H9 (cell line): ENCODE data around the gene AFF4. TPM values are rescaled to one million over a fixed set of nuclear protein-coding genes. Genes with fewer than 3 reads are reported as not detected.

Experiments
- DNase-seq: peaks from one replicate; pipeline ENCODE4 v3.0.0-alpha.2; 2017
- H2AFZ ChIP-seq: one replicate; pipeline ENCODE4 v1.6.1; 2013; ENCODE audit warnings: mild to moderate bottlenecking, low read length, control low read depth, moderate library complexity
- H2AK5ac ChIP-seq: 2 replicates; pipeline ENCODE4 v1.6.1; 2013; ENCODE audit warnings: low read length, control low read depth, mixed read lengths; ENCODE audit not compliant: insufficient read length
- H2BK120ac ChIP-seq: one replicate; pipeline ENCODE4 v1.6.1; 2013; ENCODE audit warnings: low read depth, mild to moderate bottlenecking, low read length, control low read depth, inconsistent platforms; ENCODE audit not compliant: poor library complexity, severe bottlenecking
- H2BK12ac ChIP-seq: 2 replicates; pipeline ENCODE4 v1.6.1; 2013; ENCODE audit warnings: low read length, control low read depth, mixed read lengths, low read depth; ENCODE audit not compliant: insufficient read length
- H2BK15ac ChIP-seq: 2 replicates; pipeline ENCODE4 v1.6.1; 2013; ENCODE audit warnings: low read depth, low read length, control low read depth
- H2BK20ac ChIP-seq: one replicate; pipeline ENCODE4 v1.6.1; 2013; ENCODE audit warnings: low read depth, mild to moderate bottlenecking, low read length, control low read depth, inconsistent platforms; ENCODE audit not compliant: poor library complexity, severe bottlenecking
- H2BK5ac ChIP-seq: 2 replicates; pipeline ENCODE4 v1.6.1; 2013; ENCODE audit warnings: low read length, control low read depth, mixed read lengths; ENCODE audit not compliant: insufficient read length
- H3K14ac ChIP-seq: 2 replicates; pipeline ENCODE4 v1.6.1; 2013; ENCODE audit warnings: low read length, control low read depth; ENCODE audit not compliant: insufficient read depth
- H3K18ac ChIP-seq: 2 replicates; pipeline ENCODE4 v1.6.1; 2013; ENCODE audit warnings: low read depth, mild to moderate bottlenecking, mixed read lengths, low read length, control low read depth; ENCODE audit not compliant: insufficient read length
- H3K23ac ChIP-seq: 2 replicates; pipeline ENCODE4 v1.6.1; 2013; ENCODE audit warnings: low read length, control low read depth, mixed read lengths, low read depth; ENCODE audit not compliant: insufficient read length
- H3K23me2 ChIP-seq: 2 replicates; pipeline ENCODE4 v1.6.1; 2013; ENCODE audit warnings: low read depth, mild to moderate bottlenecking, mixed read lengths, low read length, control low read depth; ENCODE audit not compliant: insufficient read length, poor library complexity, severe bottlenecking
- H3K27ac ChIP-seq: 2 replicates; pipeline ENCODE4 v1.5.1; 2013; ENCODE audit warnings: low read length, control low read depth, mixed read lengths, low read depth; ENCODE audit not compliant: insufficient read length
- H3K27me3 ChIP-seq: 2 replicates; pipeline ENCODE4 v1.6.1; 2013; ENCODE audit warnings: low read length, control low read depth, inconsistent platforms; ENCODE audit not compliant: insufficient read depth
- H3K4ac ChIP-seq: 2 replicates; pipeline ENCODE4 v1.6.1; 2013; ENCODE audit warnings: low read depth, mild to moderate bottlenecking, control low read depth, inconsistent platforms, low read length, moderate library complexity
- H3K4me1 ChIP-seq: 2 replicates; pipeline ENCODE4 v1.6.1; 2013; ENCODE audit warnings: low read length, control low read depth, inconsistent platforms; ENCODE audit not compliant: insufficient read depth
- H3K4me2 ChIP-seq: 2 replicates; pipeline ENCODE4 v1.6.1; 2013; ENCODE audit warnings: low read length, control low read depth, mixed read lengths; ENCODE audit not compliant: insufficient read length, insufficient read depth
- H3K56ac ChIP-seq: 2 replicates; pipeline ENCODE4 v1.6.1; 2013; ENCODE audit warnings: low read depth, mild to moderate bottlenecking, mixed read lengths, low read length, control low read depth; ENCODE audit not compliant: insufficient read length
- H3K79me1 ChIP-seq: 2 replicates; pipeline ENCODE4 v1.6.1; 2013; ENCODE audit warnings: low read depth, mild to moderate bottlenecking, moderate library complexity, low read length, control low read depth, inconsistent platforms; ENCODE audit not compliant: insufficient read depth, poor library complexity, severe bottlenecking
- H3K79me2 ChIP-seq: 2 replicates; pipeline ENCODE4 v1.6.1; 2013; ENCODE audit warnings: low read length, control low read depth, inconsistent platforms; ENCODE audit not compliant: insufficient read depth
- H3K9ac ChIP-seq: 2 replicates; pipeline ENCODE4 v1.6.1; 2013; ENCODE audit warnings: low read length, control low read depth, mixed read lengths; ENCODE audit not compliant: insufficient read length; ENCODE audit errors: extremely low read depth
- H3K9me3 ChIP-seq: one replicate; pipeline ENCODE4 v1.6.1; 2013; ENCODE audit warnings: low read depth, low read length, inconsistent platforms; ENCODE audit not compliant: control insufficient read depth
- H3T11ph ChIP-seq: one replicate; pipeline ENCODE4 v1.6.1; 2013; ENCODE audit warnings: mild to moderate bottlenecking, low read length, control low read depth, inconsistent platforms
- H4K20me1 ChIP-seq: one replicate; pipeline ENCODE4 v1.6.1; 2013; ENCODE audit not compliant: control insufficient read depth, insufficient read length, insufficient read depth
- H4K5ac ChIP-seq: 2 replicates; pipeline ENCODE4 v1.6.1; 2013; ENCODE audit warnings: low read depth, mild to moderate bottlenecking, mixed read lengths, low read length, control low read depth; ENCODE audit not compliant: insufficient read length
- H4K8ac ChIP-seq: replicated peaks from 2 replicates; pipeline ENCODE4 v1.6.1; 2013; ENCODE audit warnings: low read length, control low read depth, mixed read lengths, low read depth; ENCODE audit not compliant: insufficient read length
- H4K91ac ChIP-seq: 2 replicates; pipeline ENCODE4 v1.6.1; 2013; ENCODE audit warnings: low read depth, mild to moderate bottlenecking, moderate library complexity, mixed read lengths, low read length, control low read depth; ENCODE audit not compliant: insufficient read length
- H3K27ac Mint-ChIP-seq, 3 experiments: 2 replicates in 2 of 3; 3 replicates in 1 of 3; pipeline ENCODE4 v1.8.0; 2020 to 2021; ENCODE audit warnings: mixed read lengths in 3 of 3, mild to moderate bottlenecking in 1 of 3, moderate library complexity in 1 of 3
- H3K27me3 Mint-ChIP-seq: 2 replicates; pipeline ENCODE4 v1.8.0; 2021; ENCODE audit warnings: low read depth, mild to moderate bottlenecking, moderate library complexity, mixed read lengths
- H3K36me3 Mint-ChIP-seq, 3 experiments: 2 replicates in 2 of 3; 3 replicates in 1 of 3; pipeline ENCODE4 v1.8.0; 2020 to 2021; ENCODE audit warnings: low read depth in 3 of 3, mixed read lengths in 3 of 3; ENCODE audit not compliant: insufficient read depth in 1 of 3
- H3K4me1 Mint-ChIP-seq, 2 experiments: 2 replicates each; pipeline ENCODE4 v1.8.0; 2020; ENCODE audit warnings: mixed read lengths in 2 of 2
- H3K4me3 Mint-ChIP-seq, 2 experiments: 2 replicates in 1 of 2; 3 replicates in 1 of 2; pipeline ENCODE4 v1.8.0; 2020 to 2021; ENCODE audit warnings: mild to moderate bottlenecking in 2 of 2, mixed read lengths in 2 of 2, moderate library complexity in 1 of 2
- H3K9me3 Mint-ChIP-seq, 2 experiments: 2 replicates in 1 of 2; 3 replicates in 1 of 2; pipeline ENCODE4 v1.8.0; 2020; ENCODE audit warnings: mild to moderate bottlenecking in 2 of 2, mixed read lengths in 2 of 2, moderate library complexity in 1 of 2
- WGBS: extraction: QIAGEN DNeasy Blood & Tissue Kit; methylation state at CpG from one replicate; pipeline ENCODE4 v1.1.7; 2013; ENCODE audit warnings: missing lambda C conversion rate, low lambda C conversion rate, mixed read lengths; ENCODE audit not compliant: insufficient read length; ENCODE audit errors: extremely low coverage; 5-methylcytosine and 5-hydroxymethylcytosine counted together
- total RNA-seq: library from RNA; stranded (reverse); gene quantifications from 2 replicates; pipeline ENCODE4 v1.2.1, GENCODE V29; 2021
- TF ChIP-seq, protein P1 (sequence below): fragments of 200-600 bp; sonication (generic); conservative IDR thresholded peaks from 3 replicates; pipeline ENCODE4 v1.8.0; 2021; ENCODE audit warnings: antibody characterized with exemption, mild to moderate bottlenecking

Gene AFF4
- total RNA-seq, 1 experiment from 2014 or later: 73.2 TPM

- Histone ChIP-seq H3K4me1 (no peaks in the 10 kb centered on the region), H3K79me1 (no peaks in the 10 kb centered on the region), H3K27me3 (no peaks in the 10 kb centered on the region), H3K56ac (no peak overlapping the region), H3K27ac (no peak overlapping the region), H2BK5ac (no peak overlapping the region), H3T11ph (no peak overlapping the region), H3K9ac (no peak overlapping the region), H3K79me2 (no peaks in the 10 kb centered on the region), H2BK12ac (no peak overlapping the region), H4K91ac (no peak overlapping the region), H3K23me2 (no peaks in the 10 kb centered on the region), H3K14ac (no peak overlapping the region), H2BK120ac (no peak overlapping the region), H4K20me1 (no peaks in the 10 kb centered on the region), H3K4me2 (no peak overlapping the region), H3K18ac (no peak overlapping the region), H3K4ac (no peak overlapping the region), H4K5ac (no peak overlapping the region), H2BK15ac (no peak overlapping the region), H3K9me3 (no peaks in the 10 kb centered on the region), H3K23ac (no peak overlapping the region), H2AK5ac (no peak overlapping the region), H2AFZ (no peak overlapping the region), H4K8ac (no peak overlapping the region), H2BK20ac (no peak overlapping the region)
- Mint-ChIP-seq H3K36me3 (no peaks in the 10 kb centered on the region), H3K27ac (no peak overlapping the region), H3K27me3 (peaks cover 2% of the 10 kb centered on the region), H3K9me3 (no peaks in the 10 kb centered on the region), H3K4me3 (no peak overlapping the region), H3K4me1 (no peaks in the 10 kb centered on the region; a peak in 1 of 4 replicates)
- no CpG with 5 or more reads among the region's 3 CpGs for WGBS
- DNase-seq: no peak
- TF ChIP-seq, protein P1, sequence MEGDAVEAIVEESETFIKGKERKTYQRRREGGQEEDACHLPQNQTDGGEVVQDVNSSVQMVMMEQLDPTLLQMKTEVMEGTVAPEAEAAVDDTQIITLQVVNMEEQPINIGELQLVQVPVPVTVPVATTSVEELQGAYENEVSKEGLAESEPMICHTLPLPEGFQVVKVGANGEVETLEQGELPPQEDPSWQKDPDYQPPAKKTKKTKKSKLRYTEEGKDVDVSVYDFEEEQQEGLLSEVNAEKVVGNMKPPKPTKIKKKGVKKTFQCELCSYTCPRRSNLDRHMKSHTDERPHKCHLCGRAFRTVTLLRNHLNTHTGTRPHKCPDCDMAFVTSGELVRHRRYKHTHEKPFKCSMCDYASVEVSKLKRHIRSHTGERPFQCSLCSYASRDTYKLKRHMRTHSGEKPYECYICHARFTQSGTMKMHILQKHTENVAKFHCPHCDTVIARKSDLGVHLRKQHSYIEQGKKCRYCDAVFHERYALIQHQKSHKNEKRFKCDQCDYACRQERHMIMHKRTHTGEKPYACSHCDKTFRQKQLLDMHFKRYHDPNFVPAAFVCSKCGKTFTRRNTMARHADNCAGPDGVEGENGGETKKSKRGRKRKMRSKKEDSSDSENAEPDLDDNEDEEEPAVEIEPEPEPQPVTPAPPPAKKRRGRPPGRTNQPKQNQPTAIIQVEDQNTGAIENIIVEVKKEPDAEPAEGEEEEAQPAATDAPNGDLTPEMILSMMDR: no peak
Observed at GRCh38 chr5:132840313-132840712, 123.1 kb downstream of the AFF4 start.
